ENCODE data around the gene SENP2. TPM values are rescaled to one million over a fixed set of nuclear protein-coding genes. Genes with fewer than 3 reads are reported as not detected.

SENP2 gene
- total and polyA plus RNA-seq, 4 donors = 7.5 to 42.1 (median 20.4) TPM

GRCh38 chr3:185582236-185582635 lies 3.9 kb upstream of the SENP2 start:
- H3K36me3 ChIP-seq (ENCODE audit: control insufficient read depth in 4 of 4, insufficient read depth in 4 of 4, low read length in 4 of 4) = no peaks in the 10 kb centered on the region
- H3K9me3 ChIP-seq (ENCODE audit: control insufficient read depth in 4 of 4, insufficient read depth in 3 of 4, low read length in 3 of 4) = no peaks in the 10 kb centered on the region
- no peak overlapping the region for H3K9ac ChIP-seq (ENCODE audit: insufficient read depth in 1 of 2, low read length in 2 of 2)
- TF ChIP-seq CTCF (IDR thresholded peaks at IDR 0.05; ENCODE audit: control extremely low read depth, extremely low read depth) = no peak
- 65 to 73% methylated on average over 3 of the region's 3 CpGs for WGBS, 2 donors
- H3K4me3 ChIP-seq = no peak overlapping the region
- no peak overlapping the region for H3K27ac ChIP-seq (ENCODE audit: low read depth in 1 of 2, low read length in 1 of 2)
- no peaks in the 10 kb centered on the region for H3K27me3 ChIP-seq (ENCODE audit: control insufficient read depth in 3 of 3, insufficient read depth in 3 of 3, low read length in 2 of 3)
- ATAC-seq (ENCODE audit: insufficient read depth, low FRiP score) = no peak
- peaks cover 0 to 9% (median 0%) of the 10 kb centered on the region in 5 donors for H3K4me1 ChIP-seq (ENCODE audit: control insufficient read depth in 5 of 5, insufficient read depth in 5 of 5, low read length in 5 of 5)
- no peak for DNase-seq

GRCh38 chr3:185582871-185583270 lies 3.2 kb upstream of the SENP2 start:
- WGBS, 2 donors = 14 to 25% methylated on average over 3 of the region's 3 CpGs

GRCh38 chr3:185583925-185584324 lies 2.2 kb upstream of the SENP2 start:
- TF ChIP-seq CTCF (IDR thresholded peaks at IDR 0.05; ENCODE audit: control extremely low read depth, extremely low read depth) = no peak
- no peak overlapping the region for H3K27ac ChIP-seq (ENCODE audit: low read depth in 1 of 2, low read length in 1 of 2)
- no peak for ATAC-seq (ENCODE audit: insufficient read depth, low FRiP score)
- peaks cover 0 to 2% (median 0%) of the 10 kb centered on the region in 4 donors for H3K36me3 ChIP-seq (ENCODE audit: control insufficient read depth in 4 of 4, insufficient read depth in 4 of 4, low read length in 4 of 4)
- H3K9ac ChIP-seq (ENCODE audit: insufficient read depth in 1 of 2, low read length in 2 of 2) = no peak overlapping the region
- no peak overlapping the region for H3K4me3 ChIP-seq
- H3K9me3 ChIP-seq (ENCODE audit: control insufficient read depth in 4 of 4, insufficient read depth in 3 of 4, low read length in 3 of 4) = no peaks in the 10 kb centered on the region
- WGBS, 2 donors = 69 to 75% methylated on average over 6 of the region's 6 CpGs
- no peak for DNase-seq
- peaks cover 0 to 11% (median 0%) of the 10 kb centered on the region in 5 donors for H3K4me1 ChIP-seq (ENCODE audit: control insufficient read depth in 5 of 5, insufficient read depth in 5 of 5, low read length in 5 of 5)
- no peaks in the 10 kb centered on the region for H3K27me3 ChIP-seq (ENCODE audit: control insufficient read depth in 3 of 3, insufficient read depth in 3 of 3, low read length in 2 of 3)

More at GRCh38 chr3:185582871-185583270, 3.2 kb upstream of the SENP2 start:
- no peak overlapping the region for H3K27ac ChIP-seq (ENCODE audit: low read depth in 1 of 2, low read length in 1 of 2)
- H3K27me3 ChIP-seq (ENCODE audit: control insufficient read depth in 3 of 3, insufficient read depth in 3 of 3, low read length in 2 of 3) = no peaks in the 10 kb centered on the region
- no peak overlapping the region for H3K9ac ChIP-seq (ENCODE audit: insufficient read depth in 1 of 2, low read length in 2 of 2)
- no peak for ATAC-seq (ENCODE audit: insufficient read depth, low FRiP score)
- no peaks in the 10 kb centered on the region for H3K36me3 ChIP-seq (ENCODE audit: control insufficient read depth in 4 of 4, insufficient read depth in 4 of 4, low read length in 4 of 4)
- no peaks in the 10 kb centered on the region for H3K9me3 ChIP-seq (ENCODE audit: control insufficient read depth in 4 of 4, insufficient read depth in 3 of 4, low read length in 3 of 4)
- H3K4me1 ChIP-seq (ENCODE audit: control insufficient read depth in 5 of 5, insufficient read depth in 5 of 5, low read length in 5 of 5) = peaks cover 0 to 11% (median 0%) of the 10 kb centered on the region in 5 donors
- TF ChIP-seq CTCF (IDR thresholded peaks at IDR 0.05; ENCODE audit: control extremely low read depth, extremely low read depth) = no peak
- no peak overlapping the region for H3K4me3 ChIP-seq
- no peak for DNase-seq

- no peaks in the 10 kb centered on the region for H3K9me3 ChIP-seq (ENCODE audit: control insufficient read depth in 4 of 4, insufficient read depth in 3 of 4, low read length in 3 of 4)
- no peak overlapping the region for H3K9ac ChIP-seq (ENCODE audit: insufficient read depth in 1 of 2, low read length in 2 of 2)
- no peak for DNase-seq
- no peak for TF ChIP-seq CTCF (IDR thresholded peaks at IDR 0.05; ENCODE audit: control extremely low read depth, extremely low read depth)
- WGBS, 2 donors = 83 to 90% methylated on average over 4 of the region's 4 CpGs
- no peaks in the 10 kb centered on the region for H3K27me3 ChIP-seq (ENCODE audit: control insufficient read depth in 3 of 3, insufficient read depth in 3 of 3, low read length in 2 of 3)
- H3K27ac ChIP-seq (ENCODE audit: low read depth in 1 of 2, low read length in 1 of 2) = no peak overlapping the region
- H3K4me1 ChIP-seq (ENCODE audit: control insufficient read depth in 5 of 5, insufficient read depth in 5 of 5, low read length in 5 of 5) = peaks cover 0 to 11% (median 0%) of the 10 kb centered on the region in 5 donors
- peaks cover 0 to 2% (median 0%) of the 10 kb centered on the region in 4 donors for H3K36me3 ChIP-seq (ENCODE audit: control insufficient read depth in 4 of 4, insufficient read depth in 4 of 4, low read length in 4 of 4)
- H3K4me3 ChIP-seq = no peak overlapping the region
- ATAC-seq (ENCODE audit: insufficient read depth, low FRiP score) = no peak
Observed at GRCh38 chr3:185584686-185585085, 1.4 kb upstream of the SENP2 start.

Data from lung (tissue), 12 donors.